NOMO-1 (cell line): ENCODE data around the gene STN1.
A peak's percentile ranks its signal among the peaks of the same experiment; 100 is the strongest.

Experiments
- DNase-seq, 2 experiments: peaks; one replicate each; lab custom pipeline; 2025; ENCODE audit not compliant: unreplicated experiment in 2 of 2; lab: John Stamatoyannopoulos, UW

Gene STN1

GRCh38 chr10:103870516-103870915 is 47.5 kb downstream of the STN1 start:
- no peak for DNase-seq

GRCh38 chr10:103869336-103869735 is 48.6 kb downstream of the STN1 start:
- DNase-seq: no peak

- DNase-seq: no peak
These were observed 49.8 kb downstream of the STN1 start for GRCh38 chr10:103868200-103868599.

GRCh38 chr10:103861505-103861904 is 56.5 kb downstream of the STN1 start:
- DNase-seq: no peak

DNA sequence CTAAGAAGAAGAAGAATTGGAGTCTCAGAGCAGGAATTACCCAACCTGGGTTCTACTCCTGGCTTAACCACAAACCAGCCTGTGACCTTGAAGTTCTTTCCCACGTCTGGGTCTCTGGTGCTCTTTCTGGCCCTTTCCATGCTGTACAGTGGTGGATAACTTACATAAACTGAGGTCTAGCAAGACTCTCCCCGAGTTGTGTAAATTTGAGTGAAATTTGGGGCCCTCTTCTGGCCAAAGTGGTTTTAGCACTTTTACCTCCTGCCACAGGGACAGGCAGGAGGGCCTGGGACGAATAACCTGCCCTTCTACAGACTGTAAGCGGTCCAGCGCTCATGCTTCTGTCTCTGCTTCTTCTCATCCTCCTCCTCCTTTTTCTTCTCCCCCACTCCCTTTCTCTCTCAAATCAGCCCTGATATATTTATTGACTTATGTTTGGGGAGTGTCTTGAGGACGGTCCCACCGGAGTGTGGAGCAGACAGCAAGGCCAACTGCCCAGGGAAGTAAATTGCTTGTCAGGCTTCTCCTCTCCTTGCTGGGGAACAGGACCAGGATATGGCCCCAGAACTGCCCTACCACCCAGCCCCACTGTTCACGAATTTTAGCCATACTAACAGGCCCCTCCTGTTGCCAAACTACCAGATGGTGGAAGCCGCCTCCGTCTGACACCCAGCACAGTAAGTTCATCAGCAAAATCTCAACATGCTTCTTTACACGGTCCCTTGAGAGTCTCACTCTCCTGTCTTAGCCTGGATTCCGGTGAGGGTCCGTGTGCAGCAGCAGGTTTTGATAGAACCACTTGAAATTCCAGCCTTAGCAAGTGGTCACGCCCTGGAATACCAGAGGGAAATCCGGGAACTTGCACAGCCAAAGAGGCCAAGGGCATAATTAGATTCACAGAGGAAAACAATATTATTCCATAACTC is 58.6 kb downstream of the STN1 start:
- peak in 1 of 2 experiments; percentile 42 for DNase-seq

GRCh38 chr10:103858360-103858759 is 59.6 kb downstream of the STN1 start:
- DNase-seq: no peak

DNA sequence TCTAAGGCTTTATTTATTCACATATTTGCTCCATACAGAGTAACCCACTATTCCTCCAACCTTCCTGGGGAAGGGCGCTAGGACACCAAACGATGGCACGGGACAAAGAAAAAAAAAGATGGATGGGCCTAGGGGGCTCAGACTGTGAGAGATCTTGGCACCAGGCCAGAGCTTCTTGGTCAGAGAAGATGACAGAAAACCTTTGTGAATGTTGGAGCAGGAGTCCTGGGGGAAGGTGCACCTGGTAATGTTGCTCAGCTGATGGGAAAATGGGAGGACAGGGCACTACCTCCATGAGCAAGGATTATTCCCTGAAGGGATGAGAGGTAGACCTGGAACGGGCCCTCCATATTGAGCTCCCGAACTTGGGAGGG is 61.2 kb downstream of the STN1 start:
- DNase-seq: no peak

DNA sequence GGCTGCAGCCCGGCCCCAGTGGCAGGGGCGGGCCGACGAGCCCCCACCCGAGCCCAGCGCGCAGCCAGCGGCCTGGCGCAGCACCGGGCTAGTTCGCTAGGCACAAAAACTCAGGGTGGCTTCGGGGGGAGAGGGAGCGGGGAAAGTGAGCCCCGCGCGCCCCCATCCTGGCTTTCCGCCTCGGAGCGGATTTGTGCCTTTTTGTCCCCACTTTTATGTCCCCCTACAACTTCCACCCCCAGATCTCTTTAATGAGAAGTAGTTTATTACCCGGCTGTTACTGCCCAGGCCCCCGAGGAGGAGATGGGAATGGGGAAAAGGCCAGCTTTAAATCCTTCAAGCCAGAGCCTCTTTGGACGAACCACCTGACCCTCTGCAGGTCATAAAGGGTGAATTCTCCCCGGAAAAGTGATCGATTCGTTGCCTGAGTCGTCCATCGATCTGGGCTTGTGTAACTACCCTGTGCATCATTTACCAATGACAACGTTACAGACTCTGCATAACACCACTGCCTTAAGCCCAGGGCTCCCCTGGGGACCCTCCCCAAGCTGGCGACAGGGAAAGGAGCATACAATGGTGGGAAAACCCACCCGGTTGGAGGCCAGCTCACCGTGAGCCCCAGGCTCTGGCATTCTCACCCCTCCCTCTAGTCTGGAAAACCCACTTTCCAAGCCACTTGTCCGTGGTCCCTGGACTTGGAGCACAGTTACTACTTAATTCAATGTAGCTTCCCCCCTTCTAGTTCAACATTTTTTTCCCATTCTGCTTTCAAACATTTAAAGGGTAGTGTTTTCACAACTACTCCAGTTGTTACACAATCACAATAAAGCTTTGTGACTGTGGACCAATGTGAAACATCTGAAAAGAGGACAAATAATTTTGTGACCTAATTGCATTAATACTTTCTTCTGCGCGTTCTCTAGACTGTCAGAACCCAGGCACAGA is 61.9 kb downstream of the STN1 start:
- peak in 1 of 2 experiments; percentile 6 for DNase-seq

- DNase-seq: peak in 1 of 2 experiments; percentile 7
These were observed 62.6 kb downstream of the STN1 start, which contains the start of gene SH3PXD2A for GRCh38 chr10:103855424-103855823. Gene SH3PXD2A (minus strand): TSS chr10:103855576. CDS start chr10:103855266, 310 bp downstream.

GRCh38 chr10:103854686-103855391 is 63.1 kb downstream of the STN1 start:
- DNase-seq: no peak

GRCh38 chr10:103854265-103854685 is 63.7 kb downstream of the STN1 start:
- DNase-seq: peak; percentile 10 to 14

- no peak for DNase-seq
These were observed 64.3 kb downstream of the STN1 start for GRCh38 chr10:103853428-103854264.

DNA sequence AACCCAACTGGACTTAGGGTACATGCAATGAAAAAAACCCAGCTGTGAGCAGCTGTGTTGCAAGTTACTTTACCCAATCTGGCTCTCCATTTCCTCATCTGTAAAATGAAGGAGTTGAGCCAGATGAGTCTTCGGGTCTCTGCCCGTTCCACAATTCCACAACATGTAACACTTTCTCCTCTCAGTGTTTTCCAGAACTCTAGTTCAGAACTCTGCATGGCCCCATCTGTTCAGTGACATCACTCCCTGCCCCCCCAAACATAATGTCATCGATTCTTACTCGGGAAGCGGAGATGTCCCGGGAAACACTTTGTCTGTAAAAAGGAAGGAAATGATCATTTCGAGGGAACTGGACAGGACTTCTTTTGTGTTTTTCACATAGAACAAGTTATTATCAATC is 65.1 kb downstream of the STN1 start:
- no peak for DNase-seq

DNA sequence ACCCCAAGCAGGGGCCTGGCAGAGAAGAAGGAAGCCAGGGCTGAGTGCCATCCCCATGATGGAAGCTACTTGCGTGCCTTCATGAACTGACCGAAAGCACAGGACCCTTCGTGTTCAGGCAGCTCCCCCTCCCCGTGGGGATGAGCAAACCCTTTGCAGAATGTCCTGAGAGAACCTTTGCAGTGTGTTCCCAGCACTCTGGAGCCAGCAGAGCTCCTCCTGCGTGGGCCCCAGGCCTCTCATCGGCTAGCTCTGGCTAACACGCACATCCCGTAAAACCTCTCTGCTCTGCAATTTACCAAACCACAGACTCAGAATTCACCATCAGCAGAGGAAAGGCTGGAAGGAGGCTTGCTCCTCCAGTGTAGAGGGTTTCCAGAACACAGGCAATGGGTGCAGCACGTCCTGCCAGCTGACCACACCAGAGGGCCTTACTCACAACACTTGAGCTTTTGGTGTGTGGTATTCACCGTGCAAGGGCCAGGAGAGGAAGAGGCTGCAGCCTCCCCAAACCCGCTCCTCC is 65.7 kb downstream of the STN1 start:
- DNase-seq: no peak

DNA sequence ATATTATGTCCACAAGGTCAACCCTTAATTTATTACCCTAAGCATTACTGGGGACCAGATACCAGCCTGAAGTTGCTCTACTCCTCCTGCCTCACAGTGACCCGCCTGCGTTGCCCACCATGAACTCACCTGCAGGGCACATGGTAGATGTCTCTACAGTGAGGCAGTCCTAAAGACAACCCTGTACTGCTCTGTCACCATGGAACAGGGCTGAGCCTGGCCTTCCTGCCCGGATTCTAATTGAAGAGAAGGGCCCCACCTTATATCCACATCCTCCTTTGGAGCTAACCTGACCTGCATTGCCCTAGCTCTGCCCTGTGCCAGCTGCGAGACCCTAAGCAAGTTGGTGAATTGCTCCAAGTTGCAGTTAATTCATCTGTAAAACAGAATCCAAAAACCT is 66.7 kb downstream of the STN1 start:
- DNase-seq: no peak

DNA sequence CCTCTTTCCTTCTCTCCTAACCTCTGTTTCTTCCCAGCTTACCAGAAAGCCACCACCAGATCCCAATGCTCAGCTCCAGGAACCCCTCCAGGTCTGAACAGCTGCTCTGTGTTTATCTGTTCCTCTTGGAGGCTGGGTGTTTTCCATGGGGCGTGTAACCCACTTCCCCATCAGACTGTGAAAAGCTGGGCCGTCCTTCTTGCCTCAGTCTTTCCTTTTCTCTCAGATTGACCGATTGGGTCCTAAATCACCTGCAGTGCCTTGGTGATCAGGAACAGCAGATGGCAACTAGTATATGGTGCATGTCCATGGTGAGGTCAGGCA is 67.5 kb downstream of the STN1 start:
- DNase-seq: no peak

DNA sequence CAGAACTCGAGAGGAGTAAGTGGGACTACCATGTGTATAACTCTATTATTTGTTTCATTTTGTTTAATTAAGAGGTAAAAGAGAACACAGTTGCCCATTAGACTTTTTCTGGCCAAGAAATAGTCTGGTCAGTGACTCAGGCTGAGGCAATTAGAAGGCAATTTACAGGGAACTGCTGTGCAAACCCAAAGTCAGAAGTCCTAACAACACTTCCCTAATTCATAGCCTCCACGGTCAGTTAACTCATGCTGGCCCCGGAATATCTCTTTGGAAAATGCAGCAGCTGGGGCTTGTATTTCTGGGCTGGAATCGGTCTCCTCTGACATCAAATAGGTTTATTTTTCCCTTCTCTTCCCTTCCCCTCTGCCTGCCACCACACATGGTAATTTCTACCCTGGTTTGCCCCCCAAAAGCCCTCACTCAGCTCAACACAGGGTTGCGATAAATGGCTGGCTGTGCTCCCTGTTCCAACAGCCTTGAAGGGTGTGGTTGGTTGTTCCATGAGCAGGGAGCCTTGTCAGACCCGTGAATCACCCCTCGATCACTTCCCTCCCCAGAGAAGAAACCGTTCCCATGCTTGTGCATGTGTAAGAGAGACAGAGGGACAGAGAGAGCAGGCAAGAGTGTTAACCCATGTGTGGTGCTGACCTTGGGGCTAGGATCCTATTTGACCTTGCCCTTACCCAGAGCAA is 68.0 kb downstream of the STN1 start:
- DNase-seq: peak; percentile 47 to 69

DNA sequence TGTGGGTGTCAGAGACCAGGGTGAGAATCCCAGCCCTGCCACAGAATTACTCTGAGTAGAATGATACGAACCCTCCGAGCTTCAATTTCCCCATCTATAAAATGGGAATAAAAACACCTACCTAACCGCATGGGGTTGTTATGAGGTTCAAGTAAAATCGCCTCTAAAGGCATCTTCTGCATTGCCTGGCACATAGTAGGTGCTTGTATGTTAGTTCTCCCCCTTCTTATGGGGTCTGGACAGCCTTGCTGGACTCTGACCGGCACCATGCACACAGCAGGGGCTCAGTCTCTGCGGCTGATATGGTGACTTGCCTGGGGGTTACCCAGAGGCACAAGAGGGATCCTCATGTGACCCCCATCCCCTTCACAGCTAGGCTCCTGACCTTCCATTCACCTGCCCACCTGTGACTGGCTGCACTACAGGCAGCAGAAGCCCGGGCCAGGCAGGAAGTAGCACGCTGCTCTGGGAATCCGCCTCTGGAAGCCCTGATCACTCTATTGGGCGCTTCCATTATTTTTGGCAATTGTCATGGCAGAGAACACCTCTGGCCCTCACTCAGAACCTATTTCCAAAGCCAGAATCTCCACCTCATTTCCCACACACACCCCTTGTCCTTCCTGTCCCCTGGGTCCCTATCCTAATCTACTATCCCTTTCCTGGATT is 68.6 kb downstream of the STN1 start:
- DNase-seq: no peak
